ENCODE data around the gene CHST15. TPM values are rescaled to one million over a fixed set of nuclear protein-coding genes. Genes with fewer than 3 reads are reported as not detected.
A peak's percentile ranks its signal among the peaks of the same experiment; 100 is the strongest.

Gene CHST15
- total RNA-seq, 2 experiments from 2014 or later = 14.7 to 26.4 TPM

GRCh38 chr10:124068929-124069328, 24.5 kb downstream of the CHST15 start:
- DNase-seq (ENCODE audit: low spot score) = no peak
- no peaks in the 10 kb centered on the region for H3K36me3 ChIP-seq (ENCODE audit: insufficient read depth, low read length)
- H3K9me3 ChIP-seq (ENCODE audit: low read length) = no peaks in the 10 kb centered on the region
- no peaks in the 10 kb centered on the region for H4K20me1 ChIP-seq (ENCODE audit: insufficient read depth, low read length)
- H3K9me2 ChIP-seq (ENCODE audit: insufficient read depth, low read length) = no peaks in the 10 kb centered on the region
- no peak overlapping the region for H2AFZ ChIP-seq (ENCODE audit: low read length)
- CTCF ChIA-PET (ENCODE audit: unreplicated experiment) = interaction anchor here (0.6 kb wide), 1 partner anchor 8 kb away, joined by 3 read pairs; no protein-coding TSS in a partner anchor
- TF ChIP-seq EZH2phosphoT487 (IDR thresholded peaks at IDR 0.05; ENCODE audit: borderline replicate concordance, low read depth, low read length) (no peak), CTCF (conservative IDR thresholded peaks at IDR 0.05; ENCODE audit: low read length) (no peak)
- intact Hi-C loops (cut with micrococcal nuclease; ENCODE audit: unreplicated experiment) = no loop called here
- BruUV-seq (replicated peaks) = no TSS peak
- peak overlapping the region; percentile 86 for H3K4me2 ChIP-seq (ENCODE audit: low read length)
- H3K4me1 ChIP-seq (ENCODE audit: insufficient read depth, low read length, poor library complexity, severe bottlenecking) = peaks cover 100% of the 10 kb centered on the region
- H3K4me3 ChIP-seq (ENCODE audit: low read depth, low read length, poor library complexity, severe bottlenecking) = no peak overlapping the region
- H3K27ac ChIP-seq (ENCODE audit: low read depth, low read length, poor library complexity, severe bottlenecking) = peak overlapping the region; percentile 85
- POLR2A ChIA-PET = interaction anchor here (5.1 kb wide), 1 partner anchor 9 kb away, joined by 54 read pairs; no protein-coding TSS in a partner anchor
- peaks cover 44% of the 10 kb centered on the region; the same call in 1 of the 2 replicates for H3K79me2 ChIP-seq (ENCODE audit: insufficient read depth, low read depth, low read length)

- BruUV-seq (replicated peaks) = no TSS peak
- Histone ChIP-seq H4K20me1 (ENCODE audit: insufficient read depth, low read length) (no peaks in the 10 kb centered on the region), H3K79me2 (ENCODE audit: insufficient read depth, low read depth, low read length) (peaks cover 41% of the 10 kb centered on the region; the same call in 1 of the 2 replicates), H3K9me3 (ENCODE audit: low read length) (no peaks in the 10 kb centered on the region), H2AFZ (ENCODE audit: low read length) (no peak overlapping the region), H3K36me3 (ENCODE audit: insufficient read depth, low read length) (no peaks in the 10 kb centered on the region), H3K4me3 (ENCODE audit: low read depth, low read length, poor library complexity, severe bottlenecking) (peak overlapping the region; percentile 57), H3K4me1 (ENCODE audit: insufficient read depth, low read length, poor library complexity, severe bottlenecking) (peaks cover 100% of the 10 kb centered on the region), H3K27ac (ENCODE audit: low read depth, low read length, poor library complexity, severe bottlenecking) (peak overlapping the region; percentile 85), H3K4me2 (ENCODE audit: low read length) (peak overlapping the region; percentile 86), H3K9me2 (ENCODE audit: insufficient read depth, low read length) (no peaks in the 10 kb centered on the region)
- CTCF ChIA-PET (ENCODE audit: unreplicated experiment) = no interaction called here
- TF ChIP-seq CTCF (conservative IDR thresholded peaks at IDR 0.05; ENCODE audit: low read length) (no peak), EZH2phosphoT487 (IDR thresholded peaks at IDR 0.05; ENCODE audit: borderline replicate concordance, low read depth, low read length) (no peak)
- POLR2A ChIA-PET = interaction anchor here (0.6 to 5.1 kb wide), 5 partner anchors 10 to 64 kb away, joined by 3 to 54 read pairs (median 3); no protein-coding TSS in a partner anchor
- intact Hi-C loops (cut with micrococcal nuclease; ENCODE audit: unreplicated experiment) = no loop called here
- DNase-seq (ENCODE audit: low spot score) = no peak
Observed at GRCh38 chr10:124067825-124068400, 25.5 kb downstream of the CHST15 start.
